ENCODE measurements around the gene MYL12B. TPM values are rescaled to one million over a fixed set of nuclear protein-coding genes. Genes with fewer than 3 reads are reported as not detected.
"Not testable (repeated sequence)": the region's sequence is repeated elsewhere in the genome, so short reads cannot be mapped to it uniquely, and the experiment has no call there.

The MYL12B gene
- polyA plus RNA-seq, 2 donors = 573 to 578 TPM

DNA sequence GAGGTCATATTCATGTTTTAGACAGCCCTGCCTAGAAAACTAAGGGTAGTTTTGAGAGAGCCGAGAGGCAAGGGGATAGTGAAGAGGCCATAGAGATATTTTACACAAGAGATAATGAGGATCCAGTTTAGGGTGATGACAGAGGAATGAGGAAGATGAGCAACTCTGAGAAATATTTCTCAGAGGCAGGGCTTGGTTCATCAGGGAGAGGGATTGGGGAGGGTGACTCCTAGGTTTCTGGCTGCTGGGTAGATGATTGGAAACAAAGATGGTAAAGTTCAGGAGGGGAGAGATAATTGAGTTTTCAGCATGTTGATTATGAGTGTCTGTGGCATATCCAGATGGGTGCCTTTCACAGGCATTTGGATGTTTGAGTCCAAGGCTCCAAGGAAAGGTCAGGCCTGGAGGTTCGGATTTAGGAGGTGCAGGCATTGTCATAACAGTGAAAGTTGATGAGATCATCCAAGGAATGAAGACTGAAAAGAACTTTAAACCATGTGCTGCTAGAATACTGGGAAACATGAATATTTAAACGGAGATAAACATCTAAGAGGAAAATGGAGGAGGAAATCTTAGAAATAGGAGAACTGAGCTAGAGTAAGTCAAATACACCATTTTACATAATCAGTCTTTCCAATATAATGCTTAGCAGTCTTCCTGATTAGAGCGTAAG lies 7.4 kb downstream of the MYL12B start:
- no peak overlapping the region for H3K27ac ChIP-seq (ENCODE audit: low read depth in 2 of 2, low read length in 1 of 2)
- peaks cover 0 to 8% of the 10 kb centered on the region in 2 donors for H3K4me1 ChIP-seq (ENCODE audit: control insufficient read depth in 2 of 2, insufficient read depth in 2 of 2, low read length in 1 of 2)
- no peak overlapping the region for H3K4me3 ChIP-seq (ENCODE audit: low read depth in 1 of 2, low read length in 2 of 2)
- H3K27me3 ChIP-seq (ENCODE audit: control insufficient read depth in 1 of 2, insufficient read depth in 2 of 2, low read length in 2 of 2) = no peaks in the 10 kb centered on the region
- 75 to 79% methylated on average over 4 of the region's 4 CpGs for WGBS, 2 donors
- H3K9me3 ChIP-seq (ENCODE audit: control insufficient read depth in 2 of 2, insufficient read depth in 1 of 2, low read depth in 1 of 2, low read length in 1 of 2) = no peaks in the 10 kb centered on the region
- peaks cover 0 to 5% of the 10 kb centered on the region in 2 donors for H3K36me3 ChIP-seq (ENCODE audit: control insufficient read depth in 2 of 2, insufficient read depth in 2 of 2, low read length in 1 of 2)

DNA sequence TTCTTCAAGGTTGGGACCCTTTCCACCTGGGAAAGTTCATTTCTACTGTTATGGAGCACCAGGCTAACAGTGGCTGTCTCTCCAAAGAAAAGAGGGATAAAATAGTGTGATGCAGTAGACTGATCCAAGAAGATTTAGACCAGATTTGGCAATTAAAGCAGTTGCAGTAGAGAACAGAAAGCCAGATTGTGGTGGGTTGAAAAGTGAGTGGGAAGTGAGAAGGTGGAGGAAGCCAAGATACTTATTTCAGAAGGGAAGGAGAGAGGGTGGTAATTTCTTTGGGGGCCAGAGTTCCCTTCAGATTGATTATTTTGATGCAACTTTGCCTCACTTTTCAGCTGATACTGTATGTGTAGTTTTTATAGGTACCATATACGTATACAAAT lies 8.0 kb downstream of the MYL12B start:
- 94 to 96% methylated on average over 1 of the region's 1 CpG for WGBS, 2 donors
- peaks cover 0 to 8% of the 10 kb centered on the region in 2 donors for H3K4me1 ChIP-seq (ENCODE audit: control insufficient read depth in 2 of 2, insufficient read depth in 2 of 2, low read length in 1 of 2)

GRCh38 chr18:3273042-3273441 lies 11.1 kb downstream of the MYL12B start:
- H3K27ac ChIP-seq (ENCODE audit: low read depth in 2 of 2, low read length in 1 of 2) = no peak overlapping the region
- 46 to 50% methylated on average over 3 of the region's 3 CpGs for WGBS, 2 donors
- no peak overlapping the region for H3K4me3 ChIP-seq (ENCODE audit: low read depth in 1 of 2, low read length in 2 of 2)
- peaks cover 3 to 8% of the 10 kb centered on the region in 2 donors for H3K36me3 ChIP-seq (ENCODE audit: control insufficient read depth in 2 of 2, insufficient read depth in 2 of 2, low read length in 1 of 2)
- peaks cover 0 to 2% of the 10 kb centered on the region in 2 donors for H3K4me1 ChIP-seq (ENCODE audit: control insufficient read depth in 2 of 2, insufficient read depth in 2 of 2, low read length in 1 of 2)
- H3K27me3 ChIP-seq (ENCODE audit: control insufficient read depth in 1 of 2, insufficient read depth in 2 of 2, low read length in 2 of 2) = no peaks in the 10 kb centered on the region
- no peaks in the 10 kb centered on the region for H3K9me3 ChIP-seq (ENCODE audit: control insufficient read depth in 2 of 2, insufficient read depth in 1 of 2, low read depth in 1 of 2, low read length in 1 of 2)

More for the DNA sequence above, 8.0 kb downstream of the MYL12B start:
- Histone ChIP-seq H3K27me3 (ENCODE audit: control insufficient read depth in 1 of 2, insufficient read depth in 2 of 2, low read length in 2 of 2) (no peaks in the 10 kb centered on the region), H3K9me3 (ENCODE audit: control insufficient read depth in 2 of 2, insufficient read depth in 1 of 2, low read depth in 1 of 2, low read length in 1 of 2) (no peaks in the 10 kb centered on the region), H3K4me3 (ENCODE audit: low read depth in 1 of 2, low read length in 2 of 2) (no peak overlapping the region), H3K36me3 (ENCODE audit: control insufficient read depth in 2 of 2, insufficient read depth in 2 of 2, low read length in 1 of 2) (peaks cover 0 to 6% of the 10 kb centered on the region in 2 donors), H3K27ac (ENCODE audit: low read depth in 2 of 2, low read length in 1 of 2) (no peak overlapping the region)

DNA sequence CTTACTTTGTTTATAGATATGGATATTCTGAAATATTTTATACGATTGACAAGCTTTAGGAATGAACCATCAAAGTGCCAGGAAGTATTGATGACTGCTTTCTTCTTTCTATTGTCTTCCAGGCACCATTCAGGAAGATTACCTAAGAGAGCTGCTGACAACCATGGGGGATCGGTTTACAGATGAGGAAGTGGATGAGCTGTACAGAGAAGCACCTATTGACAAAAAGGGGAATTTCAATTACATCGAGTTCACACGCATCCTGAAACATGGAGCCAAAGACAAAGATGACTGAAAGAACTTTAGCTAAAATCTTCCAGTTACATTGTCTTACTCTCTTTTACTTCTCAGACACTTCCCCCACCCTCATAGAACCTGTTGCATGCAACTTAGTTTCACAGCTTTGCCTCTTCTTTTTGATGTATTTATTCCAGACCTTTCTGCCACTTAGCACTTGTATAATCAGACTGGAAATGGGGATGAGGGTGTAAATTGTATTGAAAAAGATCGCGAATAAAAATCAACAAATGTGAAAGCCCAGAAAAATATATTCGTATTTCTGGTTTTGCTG lies 15.8 kb downstream of the MYL12B start:
- 71 to 83% methylated on average over 7 of the region's 7 CpGs for WGBS, 2 donors
- H3K4me1 ChIP-seq (ENCODE audit: control insufficient read depth in 2 of 2, insufficient read depth in 2 of 2, low read length in 1 of 2); H3K27ac ChIP-seq (ENCODE audit: low read depth in 2 of 2, low read length in 1 of 2); H3K36me3 ChIP-seq (ENCODE audit: control insufficient read depth in 2 of 2, insufficient read depth in 2 of 2, low read length in 1 of 2); H3K9me3 ChIP-seq (ENCODE audit: control insufficient read depth in 2 of 2, insufficient read depth in 1 of 2, low read depth in 1 of 2, low read length in 1 of 2); H3K27me3 ChIP-seq (ENCODE audit: control insufficient read depth in 1 of 2, insufficient read depth in 2 of 2, low read length in 2 of 2); H3K4me3 ChIP-seq (ENCODE audit: low read depth in 1 of 2, low read length in 2 of 2): not testable (repeated sequence)

DNA sequence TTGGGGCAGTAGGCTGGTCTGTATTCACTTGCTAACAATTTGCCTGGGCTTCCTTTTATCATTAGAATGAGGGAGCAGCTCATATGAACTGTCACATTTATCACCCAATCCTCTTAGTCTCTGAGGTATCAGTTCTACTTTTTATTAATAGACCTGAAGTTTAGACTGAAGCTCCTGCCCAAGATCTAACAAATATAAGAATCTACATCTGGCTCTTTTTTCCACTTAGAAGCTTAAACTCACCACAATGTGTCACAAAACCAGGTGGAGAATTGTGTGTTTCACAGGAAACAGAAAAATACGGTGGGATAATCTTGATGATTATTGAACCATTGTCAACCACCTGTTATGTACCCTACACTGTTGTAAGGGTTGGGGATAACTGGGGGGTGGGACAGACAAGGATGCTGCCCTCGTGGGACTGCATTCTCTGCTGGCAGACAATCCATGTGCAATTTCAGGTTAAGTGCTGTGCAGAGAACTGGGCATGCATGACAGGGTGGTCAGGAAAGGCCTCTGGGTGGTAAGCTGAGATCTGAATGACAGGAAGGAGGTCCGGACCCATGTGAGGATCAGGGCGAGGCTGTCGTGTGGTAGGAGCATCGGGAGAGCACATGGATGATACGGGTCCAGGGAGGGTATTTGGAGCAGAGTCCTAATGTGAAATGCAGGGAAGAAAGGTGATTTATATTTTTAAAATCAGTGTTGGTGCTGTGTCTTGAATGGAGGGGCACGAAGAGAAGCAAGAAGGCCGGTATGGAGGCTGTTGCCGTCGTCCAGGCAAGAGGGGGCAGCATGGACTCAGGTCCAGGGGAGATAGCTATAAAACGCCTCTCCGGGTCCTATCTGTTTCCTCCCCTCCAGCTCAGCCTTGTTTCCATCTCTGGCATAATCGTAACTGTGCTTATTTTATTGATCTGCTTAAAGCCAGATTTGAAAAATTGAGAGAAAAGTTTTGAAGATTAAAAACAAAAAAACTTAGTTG lies 17.6 kb downstream of the MYL12B start:
- no peak overlapping the region for H3K27ac ChIP-seq (ENCODE audit: low read depth in 2 of 2, low read length in 1 of 2)
- WGBS, 2 donors = 33 to 38% methylated on average over 14 of the region's 14 CpGs
- H3K4me3 ChIP-seq (ENCODE audit: low read depth in 1 of 2, low read length in 2 of 2) = no peak overlapping the region
- H3K9me3 ChIP-seq (ENCODE audit: control insufficient read depth in 2 of 2, insufficient read depth in 1 of 2, low read depth in 1 of 2, low read length in 1 of 2) = no peaks in the 10 kb centered on the region
- H3K27me3 ChIP-seq (ENCODE audit: control insufficient read depth in 1 of 2, insufficient read depth in 2 of 2, low read length in 2 of 2) = no peaks in the 10 kb centered on the region
- peaks cover 0 to 2% of the 10 kb centered on the region in 2 donors for H3K4me1 ChIP-seq (ENCODE audit: control insufficient read depth in 2 of 2, insufficient read depth in 2 of 2, low read length in 1 of 2)
- H3K36me3 ChIP-seq (ENCODE audit: control insufficient read depth in 2 of 2, insufficient read depth in 2 of 2, low read length in 1 of 2) = peaks cover 3% of the 10 kb centered on the region in 2 donors

- Histone ChIP-seq H3K9me3 (ENCODE audit: control insufficient read depth in 2 of 2, insufficient read depth in 1 of 2, low read depth in 1 of 2, low read length in 1 of 2) (no peaks in the 10 kb centered on the region), H3K36me3 (ENCODE audit: control insufficient read depth in 2 of 2, insufficient read depth in 2 of 2, low read length in 1 of 2) (peaks cover 0 to 2% of the 10 kb centered on the region in 2 donors), H3K27ac (ENCODE audit: low read depth in 2 of 2, low read length in 1 of 2) (no peak overlapping the region), H3K4me3 (ENCODE audit: low read depth in 1 of 2, low read length in 2 of 2) (no peak overlapping the region), H3K4me1 (ENCODE audit: control insufficient read depth in 2 of 2, insufficient read depth in 2 of 2, low read length in 1 of 2) (peaks cover 0 to 2% of the 10 kb centered on the region in 2 donors), H3K27me3 (ENCODE audit: control insufficient read depth in 1 of 2, insufficient read depth in 2 of 2, low read length in 2 of 2) (no peaks in the 10 kb centered on the region)
- WGBS, 2 donors = 23 to 28% methylated on average over 2 of the region's 2 CpGs
Observed at GRCh38 chr18:3281456-3282400, 19.8 kb downstream of the MYL12B start.

- WGBS, 2 donors = 78 to 80% methylated on average over 10 of the region's 10 CpGs
- H3K4me1 ChIP-seq (ENCODE audit: control insufficient read depth in 2 of 2, insufficient read depth in 2 of 2, low read length in 1 of 2) = peaks cover 0 to 2% of the 10 kb centered on the region in 2 donors
- H3K27me3 ChIP-seq (ENCODE audit: control insufficient read depth in 1 of 2, insufficient read depth in 2 of 2, low read length in 2 of 2) = no peaks in the 10 kb centered on the region
- no peak overlapping the region for H3K4me3 ChIP-seq (ENCODE audit: low read depth in 1 of 2, low read length in 2 of 2)
- H3K36me3 ChIP-seq (ENCODE audit: control insufficient read depth in 2 of 2, insufficient read depth in 2 of 2, low read length in 1 of 2) = no peaks in the 10 kb centered on the region
- H3K9me3 ChIP-seq (ENCODE audit: control insufficient read depth in 2 of 2, insufficient read depth in 1 of 2, low read depth in 1 of 2, low read length in 1 of 2) = no peaks in the 10 kb centered on the region
- no peak overlapping the region for H3K27ac ChIP-seq (ENCODE audit: low read depth in 2 of 2, low read length in 1 of 2)
Observed at GRCh38 chr18:3283253-3283863, 21.4 kb downstream of the MYL12B start.

DNA sequence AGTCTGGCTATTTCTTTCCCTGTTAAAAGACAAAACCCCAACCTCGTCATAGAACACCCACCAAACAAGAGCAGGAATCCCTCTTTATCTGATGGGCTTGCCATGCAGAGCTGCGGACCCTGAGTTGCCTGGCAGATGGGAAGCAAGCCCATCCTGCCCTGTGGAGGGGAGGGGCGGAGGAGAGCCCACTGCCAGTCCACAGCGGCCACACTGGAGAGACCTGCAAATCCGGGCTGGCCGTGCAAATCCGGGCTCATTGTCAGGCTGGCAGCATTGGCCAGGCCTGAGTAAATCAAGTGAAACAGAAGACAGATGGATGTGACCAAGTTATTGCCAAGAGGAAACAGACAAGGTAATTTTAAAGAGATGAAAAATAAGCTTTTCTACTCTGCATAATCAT lies 22.0 kb downstream of the MYL12B start:
- H3K4me3 ChIP-seq (ENCODE audit: low read depth in 1 of 2, low read length in 2 of 2) = no peak overlapping the region
- no peaks in the 10 kb centered on the region for H3K36me3 ChIP-seq (ENCODE audit: control insufficient read depth in 2 of 2, insufficient read depth in 2 of 2, low read length in 1 of 2)
- H3K4me1 ChIP-seq (ENCODE audit: control insufficient read depth in 2 of 2, insufficient read depth in 2 of 2, low read length in 1 of 2) = peaks cover 0 to 2% of the 10 kb centered on the region in 2 donors
- 59 to 77% methylated on average over 7 of the region's 7 CpGs for WGBS, 2 donors
- H3K9me3 ChIP-seq (ENCODE audit: control insufficient read depth in 2 of 2, insufficient read depth in 1 of 2, low read depth in 1 of 2, low read length in 1 of 2) = no peaks in the 10 kb centered on the region
- no peak overlapping the region for H3K27ac ChIP-seq (ENCODE audit: low read depth in 2 of 2, low read length in 1 of 2)
- no peaks in the 10 kb centered on the region for H3K27me3 ChIP-seq (ENCODE audit: control insufficient read depth in 1 of 2, insufficient read depth in 2 of 2, low read length in 2 of 2)
